ENCODE results near the gene MYO15B. TPM values are rescaled to one million over a fixed set of nuclear protein-coding genes. Genes with fewer than 3 reads are reported as not detected.

MYO15B gene
- total and polyA plus RNA-seq, 2 donors (not counting 1 experiment from before 2014, with no cell fraction given), result 452 to 1,019 TPM

DNA sequence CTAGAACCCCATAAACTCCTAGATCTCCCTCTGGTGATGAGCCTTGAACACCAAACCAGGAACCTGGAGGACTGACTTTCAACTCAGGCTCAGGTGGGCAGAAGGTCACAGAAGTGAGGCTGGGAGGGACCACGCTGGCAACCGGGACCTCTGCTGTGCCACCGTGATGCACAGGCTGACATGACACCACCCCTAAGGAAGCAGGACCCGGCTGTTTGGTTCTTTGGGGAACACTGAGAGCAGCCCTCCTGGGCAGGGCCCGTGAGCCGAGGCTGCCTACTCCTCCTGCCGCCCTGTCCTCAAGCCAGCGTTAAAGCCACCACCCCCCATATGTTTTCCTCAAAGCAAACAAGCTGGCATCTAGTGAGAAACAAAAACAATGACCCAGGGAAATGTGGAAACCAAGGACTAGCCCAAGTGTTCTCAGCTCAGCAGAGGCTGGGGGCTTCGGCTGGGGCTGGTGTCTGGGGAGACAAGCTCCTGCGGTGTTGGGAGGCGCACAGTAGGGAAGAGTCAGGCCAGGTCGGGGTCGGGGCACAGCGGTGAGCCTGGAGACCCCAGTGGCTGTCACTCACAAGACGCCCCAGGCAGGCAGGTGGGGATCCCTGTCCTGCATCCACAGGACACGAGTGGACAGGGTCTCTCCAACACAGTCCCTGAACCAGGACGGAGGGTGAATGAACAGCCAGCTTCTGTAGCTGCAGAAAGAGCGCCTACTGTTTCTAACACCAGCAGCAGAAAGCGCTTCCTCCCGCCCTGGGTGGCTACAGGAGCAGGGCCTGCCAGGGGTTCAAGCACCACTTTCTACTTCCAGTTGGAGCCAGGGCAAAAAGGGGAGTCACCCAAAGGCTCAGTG is 47.4 kb downstream of the MYO15B start:
- Histone ChIP-seq H3K36me3 (replicated peaks in 1 of 2; ENCODE audit: control extremely low read depth in 1 of 2, control insufficient read depth in 1 of 2, extremely low read depth in 1 of 2, insufficient read depth in 2 of 2, low read length in 1 of 2) (peaks cover 0 to 1% of the 10 kb centered on the region in 2 experiments), H3K4me1 (ENCODE audit: control insufficient read depth in 2 of 2, insufficient read depth in 2 of 2, low read length in 2 of 2) (peaks cover 9 to 18% of the 10 kb centered on the region in 2 donors), H3K9me3 (ENCODE audit: control extremely low read depth in 1 of 3, control insufficient read depth in 2 of 3, insufficient read depth in 1 of 3, low read length in 2 of 3) (no peaks in the 10 kb centered on the region), H3K4me2 (replicated peaks; ENCODE audit: low read depth, low read length, poor library complexity, severe bottlenecking) (no peak overlapping the region), H3K27ac (ENCODE audit: low read length in 2 of 2) (no peak overlapping the region), H3K4me3 (ENCODE audit: control extremely low read depth in 1 of 5, extremely low read depth in 1 of 5, insufficient read depth in 1 of 5, low read depth in 2 of 5, low read length in 4 of 5) (no peak overlapping the region), H4K20me1 (ENCODE audit: control insufficient read depth, insufficient read depth, low read length, poor library complexity, severe bottlenecking) (peaks cover 9% of the 10 kb centered on the region), H3K27me3 (replicated peaks in 1 of 4; ENCODE audit: control extremely low read depth in 1 of 4, control insufficient read depth in 3 of 4, insufficient read depth in 4 of 4, low read length in 3 of 4) (no peaks in the 10 kb centered on the region), H3K79me2 (ENCODE audit: control insufficient read depth, insufficient read depth, low read length) (no peaks in the 10 kb centered on the region), H2AFZ (ENCODE audit: insufficient read depth, low read depth, low read length, poor library complexity, severe bottlenecking) (no peak overlapping the region), H3K9ac (ENCODE audit: low read length) (no peak overlapping the region)
- intact Hi-C loops (cut with micrococcal nuclease), result no loop called here
- ATAC-seq (ENCODE audit: low read depth), result no peak
- H3K27me3 Mint-ChIP-seq, result no peaks in the 10 kb centered on the region
- H3K9me3 Mint-ChIP-seq (ENCODE audit: insufficient read depth), result no peaks in the 10 kb centered on the region
- H3K27ac Mint-ChIP-seq, result no peak overlapping the region
- no peak overlapping the region for H3K4me3 Mint-ChIP-seq
- POLR2A ChIA-PET, result interaction anchor here (1.0 kb wide), 1 partner anchor 119 kb away, joined by 8 read pairs; no protein-coding TSS in a partner anchor
- CTCF ChIA-PET, result interaction anchor here (1.0 to 19.7 kb wide), 10 partner anchors 9 to 130 kb away, joined by 3 to 389 read pairs (median 25); partner anchors contain the start of gene GALK1
- 94% methylated on average over 17 of the region's 20 CpGs for WGBS (ENCODE audit: insufficient coverage)
- peaks cover 13% of the 10 kb centered on the region for H3K4me1 Mint-ChIP-seq
- TF ChIP-seq EZH2 (IDR thresholded peaks at IDR 0.05; ENCODE audit: borderline replicate concordance, insufficient read depth, low read depth, low read length, poor library complexity, severe bottlenecking), result no peak
- DNase-seq, result no peak

DNA sequence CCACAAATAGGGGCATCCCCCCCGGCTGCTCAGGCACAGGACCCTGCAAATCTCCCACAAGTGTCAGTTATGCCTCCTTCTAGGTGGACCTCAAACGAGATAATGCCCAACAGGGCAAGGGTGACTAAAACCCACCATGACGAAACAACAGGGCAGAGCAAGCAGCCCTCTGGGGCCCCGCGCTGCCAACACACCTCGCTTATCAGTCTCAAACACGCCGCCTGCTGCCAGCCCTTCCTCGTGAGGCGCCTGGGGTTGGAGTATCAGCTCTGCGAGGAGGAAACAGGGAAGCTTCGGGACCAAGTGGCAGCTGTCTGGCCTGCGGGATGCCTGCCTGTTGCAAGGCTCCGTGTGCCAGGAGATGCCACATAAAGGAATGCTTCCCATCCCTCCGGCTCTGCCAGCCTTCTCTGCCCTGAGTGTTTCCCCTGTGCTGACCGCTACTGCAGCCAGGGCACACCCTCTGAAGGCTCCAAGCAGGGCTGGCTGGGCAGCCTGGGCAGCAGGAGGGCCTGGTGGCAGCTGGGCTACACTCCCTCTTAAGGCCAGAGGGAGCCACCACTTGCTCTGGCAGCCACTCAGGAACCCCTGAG is 48.1 kb downstream of the MYO15B start:
- no peak for TF ChIP-seq CTCF (IDR thresholded peaks at IDR 0.05)
- no peak for TF ChIP-seq EZH2 (IDR thresholded peaks at IDR 0.05; ENCODE audit: borderline replicate concordance, insufficient read depth, low read depth, low read length, poor library complexity, severe bottlenecking)
- 64% methylated on average over 16 of the region's 16 CpGs for WGBS (ENCODE audit: insufficient coverage)
- peaks cover 9% of the 10 kb centered on the region for H4K20me1 ChIP-seq (ENCODE audit: control insufficient read depth, insufficient read depth, low read length, poor library complexity, severe bottlenecking)
- Mint-ChIP-seq H3K4me3 (no peak overlapping the region), H3K27ac (no peak overlapping the region), H3K4me1 (peaks cover 13% of the 10 kb centered on the region), H3K9me3 (ENCODE audit: insufficient read depth) (no peaks in the 10 kb centered on the region), H3K27me3 (no peaks in the 10 kb centered on the region)
- H3K27me3 ChIP-seq (replicated peaks in 1 of 4; ENCODE audit: control extremely low read depth in 1 of 4, control insufficient read depth in 3 of 4, insufficient read depth in 4 of 4, low read length in 3 of 4), result no peaks in the 10 kb centered on the region
- H3K27ac ChIP-seq (ENCODE audit: low read length in 2 of 2), result no peak overlapping the region
- H3K4me3 ChIP-seq (ENCODE audit: control extremely low read depth in 1 of 5, extremely low read depth in 1 of 5, insufficient read depth in 1 of 5, low read depth in 2 of 5, low read length in 4 of 5), result no peak overlapping the region
- H3K9me3 ChIP-seq (ENCODE audit: control extremely low read depth in 1 of 3, control insufficient read depth in 2 of 3, insufficient read depth in 1 of 3, low read length in 2 of 3), result no peaks in the 10 kb centered on the region
- H3K4me2 ChIP-seq (replicated peaks; ENCODE audit: low read depth, low read length, poor library complexity, severe bottlenecking), result no peak overlapping the region
- POLR2A ChIA-PET, result no interaction called here
- no peak for DNase-seq
- H3K9ac ChIP-seq (ENCODE audit: low read length), result no peak overlapping the region
- peaks cover 0 to 3% of the 10 kb centered on the region in 2 experiments for H3K36me3 ChIP-seq (replicated peaks in 1 of 2; ENCODE audit: control extremely low read depth in 1 of 2, control insufficient read depth in 1 of 2, extremely low read depth in 1 of 2, insufficient read depth in 2 of 2, low read length in 1 of 2)
- peaks cover 9 to 18% of the 10 kb centered on the region in 2 donors for H3K4me1 ChIP-seq (ENCODE audit: control insufficient read depth in 2 of 2, insufficient read depth in 2 of 2, low read length in 2 of 2)
- CTCF ChIA-PET, result interaction anchor here (0.5 to 19.7 kb wide), 8 partner anchors 12 to 342 kb away, joined by 3 to 389 read pairs (median 4); no protein-coding TSS in a partner anchor
- no peak overlapping the region for H2AFZ ChIP-seq (ENCODE audit: insufficient read depth, low read depth, low read length, poor library complexity, severe bottlenecking)
- no peak for ATAC-seq (ENCODE audit: low read depth)
- intact Hi-C loops (cut with micrococcal nuclease), result no loop called here
- no peaks in the 10 kb centered on the region for H3K79me2 ChIP-seq (ENCODE audit: control insufficient read depth, insufficient read depth, low read length)
